HEK293 (cell line): ENCODE results near the gene TAX1BP1.
A peak's percentile ranks its signal among the peaks of the same experiment; 100 is the strongest.

Source experiments
- CTCF ChIA-PET: fragments of 350-600 bp; formaldehyde crosslinking; extraction: SDS; loops from one replicate; lab custom pipeline; 2021; ENCODE audit warnings: antibody characterized with exemption; lab: Yijun Ruan, JAX
- POLR2A ChIA-PET: fragments of 300-600 bp; formaldehyde crosslinking; extraction: SDS; loops from one replicate; lab custom pipeline; 2020; ENCODE audit warnings: antibody characterized with exemption, inconsistent platforms; lab: Yijun Ruan, JAX
- H3K27ac ChIP-seq: fragments of 200-500 bp; sonication (Bioruptor generic); 2 replicates; pipeline ENCODE4 v1.5.1; 2014; ENCODE audit warnings: low read depth, low read length, control low read depth, inconsistent platforms; ENCODE audit errors: extremely low read depth
- H3K36me3 ChIP-seq, 2 experiments: fragments of 200-500 bp in 1 of 2; sonication (Bioruptor generic) in 1 of 2; 1 replicate in 1 of 2; 2 replicates in 1 of 2; pipeline ENCODE4 v1.5.1; 2014 to 2017; ENCODE audit warnings: inconsistent platforms in 2 of 2, low read length in 2 of 2; ENCODE audit not compliant: control insufficient read depth in 2 of 2, insufficient read depth in 1 of 2
- H3K4me1 ChIP-seq: fragments of 200-500 bp; sonication (Bioruptor generic); 2 replicates; pipeline ENCODE4 v1.5.1; 2014; ENCODE audit warnings: mild to moderate bottlenecking, low read length, inconsistent platforms; ENCODE audit not compliant: control insufficient read depth, insufficient read depth
- H3K4me3 ChIP-seq: 2 replicates; pipeline ENCODE4 v1.5.1; 2011; ENCODE audit warnings: low read depth, mild to moderate bottlenecking, control low read depth, low read length, moderate library complexity
- H3K9me3 ChIP-seq: fragments of 200-500 bp; sonication (Bioruptor generic); 2 replicates; pipeline ENCODE4 v1.5.1; 2014; ENCODE audit warnings: low read depth, low read length, inconsistent platforms; ENCODE audit not compliant: control insufficient read depth, insufficient read depth
- KLF1 ChIP-seq: fragments of 450-650 bp; formaldehyde crosslinking; IDR thresholded peaks from 2 replicates; pipeline ENCODE4 v1.5.1; 2016; ENCODE audit warnings: missing biosample characterization, missing genetic modification characterization
- REPIN1 ChIP-seq: fragments of 450-650 bp; formaldehyde crosslinking; IDR thresholded peaks from 2 replicates; pipeline ENCODE4 v1.5.1; 2017; ENCODE audit warnings: missing biosample characterization, missing genetic modification characterization, low read depth
- ZBTB17 ChIP-seq: fragments of 450-650 bp; formaldehyde crosslinking; IDR thresholded peaks from 2 replicates; pipeline ENCODE4 v1.5.1; 2016; ENCODE audit warnings: missing biosample characterization, missing genetic modification characterization
- ZBTB48 ChIP-seq: fragments of 450-650 bp; formaldehyde crosslinking; IDR thresholded peaks from 2 replicates; pipeline ENCODE4 v1.5.1; 2016; ENCODE audit warnings: missing biosample characterization, missing genetic modification characterization
- ZFHX2 ChIP-seq: fragments of 450-650 bp; formaldehyde crosslinking; conservative IDR thresholded peaks from 2 replicates; pipeline ENCODE4 v1.5.1; 2016; ENCODE audit warnings: missing biosample characterization, missing genetic modification characterization
- ZNF146 ChIP-seq: fragments of 450-650 bp; formaldehyde crosslinking; IDR thresholded peaks from 2 replicates; pipeline ENCODE4 v1.5.1; 2016; ENCODE audit warnings: missing biosample characterization, missing genetic modification characterization
- ZNF157 ChIP-seq: fragments of 450-650 bp; formaldehyde crosslinking; IDR thresholded peaks from 2 replicates; pipeline ENCODE4 v1.5.1; 2016; ENCODE audit warnings: missing biosample characterization, missing genetic modification characterization
- ZNF2 ChIP-seq: fragments of 450-650 bp; formaldehyde crosslinking; IDR thresholded peaks from 2 replicates; pipeline ENCODE4 v1.5.1; 2016; ENCODE audit warnings: missing biosample characterization, missing genetic modification characterization
- ZNF211 ChIP-seq: fragments of 450-650 bp; formaldehyde crosslinking; IDR thresholded peaks from 2 replicates; pipeline ENCODE4 v1.5.1; 2016; ENCODE audit warnings: low read depth, missing biosample characterization, missing genetic modification characterization
- ZNF221 ChIP-seq: fragments of 450-650 bp; formaldehyde crosslinking; IDR thresholded peaks from 2 replicates; pipeline ENCODE4 v1.5.1; 2017; ENCODE audit warnings: missing biosample characterization, missing genetic modification characterization, borderline replicate concordance
- ZNF274 ChIP-seq, 2 experiments: fragments of 200-500 bp in 1 of 2; fragments of 450-650 bp in 1 of 2; sonication (Bioruptor generic) in 1 of 2; formaldehyde crosslinking in 1 of 2; IDR thresholded peaks; 2 replicates each; pipeline versions ENCODE4 v1.5.1 to v1.6.1; 2014 to 2016; ENCODE audit warnings: borderline replicate concordance in 1 of 2, inconsistent platforms in 1 of 2, low read length in 1 of 2, missing biosample characterization in 1 of 2, missing genetic modification characterization in 1 of 2
- ZNF292 ChIP-seq: fragments of 450-650 bp; formaldehyde crosslinking; IDR thresholded peaks from 2 replicates; pipeline ENCODE4 v1.5.1; 2016; ENCODE audit warnings: low read depth, missing biosample characterization, missing genetic modification characterization, borderline replicate concordance
- ZNF354C ChIP-seq: fragments of 450-650 bp; formaldehyde crosslinking; IDR thresholded peaks from 2 replicates; pipeline ENCODE4 v1.5.1; 2016; ENCODE audit warnings: missing biosample characterization, missing genetic modification characterization, low read depth, borderline replicate concordance
- ZNF398 ChIP-seq: fragments of 450-650 bp; formaldehyde crosslinking; IDR thresholded peaks from 2 replicates; pipeline ENCODE4 v1.5.1; 2017; ENCODE audit warnings: missing biosample characterization, missing genetic modification characterization
- ZNF514 ChIP-seq: fragments of 450-650 bp; formaldehyde crosslinking; IDR thresholded peaks from 2 replicates; pipeline ENCODE4 v1.5.1; 2016; ENCODE audit warnings: missing biosample characterization, missing genetic modification characterization
- ZNF529 ChIP-seq: fragments of 450-650 bp; formaldehyde crosslinking; IDR thresholded peaks from 2 replicates; pipeline ENCODE4 v1.5.1; 2017; ENCODE audit warnings: missing genetic modification characterization, missing biosample characterization; ENCODE audit not compliant: insufficient replicate concordance
- ZNF654 ChIP-seq: fragments of 450-650 bp; formaldehyde crosslinking; IDR thresholded peaks from 2 replicates; pipeline ENCODE4 v1.5.1; 2016; ENCODE audit warnings: low read depth, missing biosample characterization, missing genetic modification characterization
- ZNF76 ChIP-seq: fragments of 450-650 bp; formaldehyde crosslinking; IDR thresholded peaks from 2 replicates; pipeline ENCODE4; 2016; ENCODE audit warnings: low read depth, missing biosample characterization, missing genetic modification characterization, borderline replicate concordance
- ZNF792 ChIP-seq: fragments of 450-650 bp; formaldehyde crosslinking; IDR thresholded peaks from 2 replicates; pipeline ENCODE4 v1.5.1; 2016; ENCODE audit warnings: missing biosample characterization, missing genetic modification characterization
- TF ChIP-seq, protein P1 (sequence below): fragments of 450-650 bp; formaldehyde crosslinking; IDR thresholded peaks from 2 replicates; pipeline ENCODE4 v1.5.0; 2017; ENCODE audit warnings: missing biosample characterization, missing genetic modification characterization, borderline replicate concordance
- TF ChIP-seq, protein P2 (sequence below): fragments of 450-650 bp; formaldehyde crosslinking; IDR thresholded peaks from 2 replicates; pipeline ENCODE4 v1.5.1; 2016; ENCODE audit warnings: missing biosample characterization, missing genetic modification characterization

The TAX1BP1 gene

DNA sequence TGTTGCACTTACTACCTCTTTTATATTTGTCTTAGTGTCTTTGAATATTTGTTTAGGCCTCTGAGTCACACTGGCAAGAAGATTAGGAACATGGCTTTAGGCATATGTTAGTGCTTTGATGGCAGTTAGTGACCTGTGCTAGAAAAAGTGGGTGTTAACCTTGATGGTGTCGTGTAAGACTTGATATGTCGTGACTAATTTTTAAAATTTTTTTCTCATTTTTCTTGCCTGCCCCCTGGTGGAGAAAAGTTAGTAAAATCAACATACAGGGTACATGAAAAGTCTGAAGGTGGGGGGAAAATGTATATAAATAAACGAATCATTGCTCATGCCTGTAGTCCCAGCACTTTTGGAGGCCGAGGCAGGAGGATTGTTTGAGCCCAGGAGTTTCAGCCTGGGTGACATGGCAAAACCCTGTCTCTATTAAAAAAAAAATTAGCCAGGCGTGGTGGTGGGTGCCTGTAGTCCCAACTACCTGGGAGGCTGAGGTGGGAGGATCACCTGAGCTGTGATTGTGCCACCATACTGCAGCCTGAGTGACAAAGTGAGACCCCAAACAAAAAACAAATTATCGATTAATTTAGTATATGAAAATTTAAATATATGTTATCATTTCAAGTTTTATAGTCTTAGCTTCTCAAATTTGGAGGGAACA is 44.6 kb downstream of the TAX1BP1 start:
- ChIA-PET CTCF (interaction anchor here (0.7 to 1.9 kb wide), 8 partner anchors 10 to 589 kb away, joined by 3 to 19 read pairs (median 6); no protein-coding TSS in a partner anchor), POLR2A (no interaction called here)
- H3K4me1 ChIP-seq = no peaks in the 10 kb centered on the region; the same call in 1 of the 2 replicates
- TF ChIP-seq ZNF529 (tag by site-specific recombination) (no peak), ZNF654 (peak; percentile 24; the same call in 1 of the 2 replicates)
- no peaks in the 10 kb centered on the region for H3K9me3 ChIP-seq
- no peak overlapping the region for H3K27ac ChIP-seq
- H3K36me3 ChIP-seq = peaks cover 24 to 27% of the 10 kb centered on the region in 2 experiments
- H3K4me3 ChIP-seq = no peak overlapping the region

GRCh38 chr7:27788437-27788836 is 48.5 kb downstream of the TAX1BP1 start:
- CTCF ChIA-PET = interaction anchor here (1.2 to 1.6 kb wide), 2 partner anchors 13 to 133 kb away, joined by 4 read pairs; no protein-coding TSS in a partner anchor

GRCh38 chr7:27793780-27794179 is 53.8 kb downstream of the TAX1BP1 start:
- no peak overlapping the region for H3K4me3 ChIP-seq
- peaks cover 34 to 51% of the 10 kb centered on the region in 2 experiments for H3K36me3 ChIP-seq
- CTCF ChIA-PET = interaction anchor here (0.6 to 0.7 kb wide), 2 partner anchors 71 to 595 kb away, joined by 3 read pairs; no protein-coding TSS in a partner anchor
- POLR2A ChIA-PET = no interaction called here
- H3K4me1 ChIP-seq = no peaks in the 10 kb centered on the region
- no peaks in the 10 kb centered on the region for H3K9me3 ChIP-seq
- no peak overlapping the region for H3K27ac ChIP-seq
- no peak for TF ChIP-seq KLF1 (tag by site-specific recombination)
- TF ChIP-seq ZNF514 = no peak
- TF ChIP-seq ZNF792 (tag by site-specific recombination) = no peak
- no peak for TF ChIP-seq ZNF398 (tag by site-specific recombination)
- TF ChIP-seq REPIN1 (tag by site-specific recombination) = no peak
- no peak for TF ChIP-seq ZFHX2 (tag by site-specific recombination)
- no peak for TF ChIP-seq ZNF76 (tag by site-specific recombination)
- no peak for TF ChIP-seq ZNF221
- no peak for TF ChIP-seq ZNF211 (tag by site-specific recombination)
- no peak for TF ChIP-seq ZNF292 (tag by site-specific recombination)
- no peak for TF ChIP-seq ZBTB17 (tag by site-specific recombination)
- TF ChIP-seq ZNF2 (tag by site-specific recombination) = no peak
- no peak for TF ChIP-seq ZNF529 (tag by site-specific recombination)
- no peak for TF ChIP-seq ZNF157
- TF ChIP-seq ZNF354C (tag by site-specific recombination) = no peak
- TF ChIP-seq, protein P1, sequence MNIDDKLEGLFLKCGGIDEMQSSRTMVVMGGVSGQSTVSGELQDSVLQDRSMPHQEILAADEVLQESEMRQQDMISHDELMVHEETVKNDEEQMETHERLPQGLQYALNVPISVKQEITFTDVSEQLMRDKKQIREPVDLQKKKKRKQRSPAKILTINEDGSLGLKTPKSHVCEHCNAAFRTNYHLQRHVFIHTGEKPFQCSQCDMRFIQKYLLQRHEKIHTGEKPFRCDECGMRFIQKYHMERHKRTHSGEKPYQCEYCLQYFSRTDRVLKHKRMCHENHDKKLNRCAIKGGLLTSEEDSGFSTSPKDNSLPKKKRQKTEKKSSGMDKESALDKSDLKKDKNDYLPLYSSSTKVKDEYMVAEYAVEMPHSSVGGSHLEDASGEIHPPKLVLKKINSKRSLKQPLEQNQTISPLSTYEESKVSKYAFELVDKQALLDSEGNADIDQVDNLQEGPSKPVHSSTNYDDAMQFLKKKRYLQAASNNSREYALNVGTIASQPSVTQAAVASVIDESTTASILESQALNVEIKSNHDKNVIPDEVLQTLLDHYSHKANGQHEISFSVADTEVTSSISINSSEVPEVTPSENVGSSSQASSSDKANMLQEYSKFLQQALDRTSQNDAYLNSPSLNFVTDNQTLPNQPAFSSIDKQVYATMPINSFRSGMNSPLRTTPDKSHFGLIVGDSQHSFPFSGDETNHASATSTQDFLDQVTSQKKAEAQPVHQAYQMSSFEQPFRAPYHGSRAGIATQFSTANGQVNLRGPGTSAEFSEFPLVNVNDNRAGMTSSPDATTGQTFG = no peak
- TF ChIP-seq ZNF146 (tag by site-specific recombination) = no peak
- TF ChIP-seq ZBTB48 = no peak
- TF ChIP-seq ZNF274 (IDR thresholded peaks at IDR 0.05; ENCODE audit: low read length) = no peak
- no peak for TF ChIP-seq ZNF274 (tag by site-specific recombination; IDR thresholded peaks at IDR 0.05; ENCODE audit: borderline replicate concordance)

More at GRCh38 chr7:27788437-27788836, 48.5 kb downstream of the TAX1BP1 start:
- Histone ChIP-seq H3K36me3 (peaks cover 42 to 49% of the 10 kb centered on the region in 2 experiments), H3K9me3 (no peaks in the 10 kb centered on the region), H3K4me3 (no peak overlapping the region), H3K4me1 (no peaks in the 10 kb centered on the region; the same call in 1 of the 2 replicates), H3K27ac (no peak overlapping the region)
- TF ChIP-seq, protein P2, sequence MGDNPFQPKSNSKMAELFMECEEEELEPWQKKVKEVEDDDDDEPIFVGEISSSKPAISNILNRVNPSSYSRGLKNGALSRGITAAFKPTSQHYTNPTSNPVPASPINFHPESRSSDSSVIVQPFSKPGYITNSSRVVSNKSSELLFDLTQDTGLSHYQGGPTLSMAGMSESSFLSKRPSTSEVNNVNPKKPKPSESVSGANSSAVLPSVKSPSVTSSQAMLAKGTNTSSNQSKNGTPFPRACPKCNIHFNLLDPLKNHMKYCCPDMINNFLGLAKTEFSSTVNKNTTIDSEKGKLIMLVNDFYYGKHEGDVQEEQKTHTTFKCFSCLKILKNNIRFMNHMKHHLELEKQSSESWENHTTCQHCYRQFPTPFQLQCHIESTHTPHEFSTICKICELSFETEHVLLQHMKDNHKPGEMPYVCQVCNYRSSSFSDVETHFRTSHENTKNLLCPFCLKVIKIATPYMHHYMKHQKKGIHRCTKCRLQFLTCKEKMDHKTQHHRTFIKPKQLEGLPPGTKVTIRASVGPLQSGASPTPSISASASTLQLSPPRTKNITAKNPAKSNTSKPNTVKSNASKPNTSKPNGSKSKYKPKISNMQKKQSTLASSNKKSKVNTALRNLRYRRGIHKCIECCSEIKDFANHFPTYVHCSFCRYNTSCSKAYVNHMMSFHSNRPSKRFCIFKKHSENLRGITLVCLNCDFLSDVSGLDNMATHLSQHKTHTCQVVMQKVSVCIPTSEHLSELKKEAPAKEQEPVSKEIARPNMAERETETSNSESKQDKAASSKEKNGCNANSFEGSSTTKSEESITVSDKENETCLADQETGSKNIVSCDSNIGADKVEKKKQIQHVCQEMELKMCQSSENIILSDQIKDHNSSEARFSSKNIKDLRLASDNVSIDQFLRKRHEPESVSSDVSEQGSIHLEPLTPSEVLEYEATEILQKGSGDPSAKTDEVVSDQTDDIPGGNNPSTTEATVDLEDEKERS (tag by site-specific recombination) = no peak
- POLR2A ChIA-PET = no interaction called here
